ENCODE results near the gene TSPAN5.

- TF ChIP-seq CTCF (IDR thresholded peaks at IDR 0.05) (no peak), EP300 (IDR thresholded peaks at IDR 0.05) (no peak)
These were observed 11.2 kb upstream of the TSPAN5 start for GRCh38 chr4:98669577-98669976.

All from stomach (tissue), 4 donors.